ENCODE measurements around the gene TPH2. TPM values are rescaled to one million over a fixed set of nuclear protein-coding genes. Genes with fewer than 3 reads are reported as not detected.

Gene TPH2
- 0.26 TPM for polyA plus RNA-seq (2013, experiment 1 of 2)
- 0.76 TPM for polyA plus RNA-seq (2013, experiment 2 of 2)

DNA sequence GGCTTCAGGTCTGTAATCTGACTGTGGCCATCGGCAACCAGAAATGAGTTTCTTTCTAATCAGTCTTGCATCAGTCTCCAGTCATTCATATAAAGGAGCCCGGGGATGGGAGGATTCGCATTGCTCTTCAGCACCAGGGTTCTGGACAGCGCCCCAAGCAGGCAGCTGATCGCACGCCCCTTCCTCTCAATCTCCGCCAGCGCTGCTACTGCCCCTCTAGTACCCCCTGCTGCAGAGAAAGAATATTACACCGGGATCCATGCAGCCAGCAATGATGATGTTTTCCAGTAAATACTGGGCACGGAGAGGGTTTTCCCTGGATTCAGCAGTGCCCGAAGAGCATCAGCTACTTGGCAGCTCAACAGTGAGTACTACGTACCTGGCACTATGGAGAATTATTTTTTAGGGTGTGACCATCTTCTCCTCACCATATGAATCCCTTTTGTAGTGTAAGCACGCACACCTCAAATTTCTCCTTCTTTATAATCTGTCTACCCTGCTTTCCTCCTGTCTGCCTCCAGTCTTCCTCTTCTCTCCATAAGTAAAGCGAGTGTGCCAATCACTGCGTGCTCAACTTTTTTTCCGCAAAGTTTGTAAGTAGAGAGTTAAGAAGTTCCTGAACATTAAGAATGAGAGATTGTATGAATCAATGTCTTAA is at the start of gene TPH2:
TPH2 (plus strand) TSS at position 118 of the 658 bp plus-strand sequence; CDS start at position 260, 142 bp downstream.
- Histone ChIP-seq H3K9me3 (ENCODE audit: control insufficient read depth, low read length) (no peaks in the 10 kb centered on the region), H3K27ac (ENCODE audit: low read depth, low read length, severe bottlenecking) (no peak within 1 kb of the TSS), H3K36me3 (ENCODE audit: control insufficient read depth, insufficient read depth, low read length) (no peaks in the 10 kb centered on the region), H3K4me1 (ENCODE audit: control insufficient read depth, insufficient read depth, low read length, poor library complexity, severe bottlenecking) (peaks cover 3% of the 10 kb centered on the region), H3K4me3 (ENCODE audit: extremely low read depth, insufficient read depth, low read length, poor library complexity, severe bottlenecking) (no peak within 1 kb of the TSS)
- 12 to 13% methylated on average over 6 to 12 of the region's 16 CpGs for whole genome bisulfite sequencing, 2 experiments (ENCODE audit: insufficient coverage in 2 of 2)

DNA sequence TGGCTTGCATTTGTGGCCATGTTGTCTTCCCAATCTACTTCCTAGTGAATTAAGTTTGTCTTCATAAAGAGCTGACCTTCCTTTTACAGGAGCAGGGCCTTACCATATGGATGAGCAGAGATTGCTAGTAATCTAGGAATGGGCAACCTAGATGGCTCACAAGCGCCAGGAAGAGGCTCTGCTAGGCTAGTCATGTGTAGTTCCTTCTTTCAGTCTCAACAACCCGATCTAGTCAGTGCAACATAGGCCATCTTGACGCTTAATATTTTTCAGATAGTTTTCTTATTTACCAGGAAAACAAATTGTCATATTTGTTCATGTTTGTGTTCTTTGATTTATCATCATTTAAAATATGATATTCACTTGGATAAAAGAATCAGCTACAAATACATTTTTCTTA is 48.2 kb upstream of the TPH2 start:
- H3K9me3 ChIP-seq (ENCODE audit: control insufficient read depth, low read length): no peaks in the 10 kb centered on the region
- 100% methylated on average over 1 of the region's 3 CpGs for WGBS, 2 experiments (ENCODE audit: insufficient coverage in 2 of 2)

DNA sequence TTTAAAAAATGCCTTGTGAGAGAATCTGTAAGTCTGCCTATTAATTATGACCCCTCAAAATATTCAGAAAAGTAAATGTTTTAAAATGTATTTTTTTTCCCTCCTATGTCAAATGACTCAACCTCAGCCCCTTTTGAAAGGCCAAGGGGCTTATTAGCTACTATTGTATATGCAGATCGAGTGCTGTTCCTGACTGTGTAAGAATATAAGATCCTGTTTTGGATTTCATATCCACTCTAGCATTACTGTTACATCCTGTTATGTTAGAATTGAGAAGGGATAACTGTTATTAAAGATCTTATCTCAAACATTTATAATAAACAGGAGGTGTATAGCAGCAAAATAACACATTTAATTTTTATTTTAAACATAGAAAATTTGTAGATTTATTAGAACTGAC is 46.6 kb upstream of the TPH2 start:
- peaks cover 19% of the 10 kb centered on the region for H3K36me3 ChIP-seq (ENCODE audit: control insufficient read depth, insufficient read depth, low read length)
- no peaks in the 10 kb centered on the region for H3K4me1 ChIP-seq (ENCODE audit: control insufficient read depth, insufficient read depth, low read length, poor library complexity, severe bottlenecking)
- H3K9me3 ChIP-seq (ENCODE audit: control insufficient read depth, low read length): no peaks in the 10 kb centered on the region
- H3K27ac ChIP-seq (ENCODE audit: low read depth, low read length, severe bottlenecking): no peak overlapping the region
- H3K4me3 ChIP-seq (ENCODE audit: extremely low read depth, insufficient read depth, low read length, poor library complexity, severe bottlenecking): no peak overlapping the region
- no CpG with 5 or more reads among the region's 1 CpG for WGBS, 2 experiments (ENCODE audit: insufficient coverage in 2 of 2)

More for the DNA sequence above, 48.2 kb upstream of the TPH2 start:
- H3K36me3 ChIP-seq (ENCODE audit: control insufficient read depth, insufficient read depth, low read length): peaks cover 13% of the 10 kb centered on the region
- no peaks in the 10 kb centered on the region for H3K4me1 ChIP-seq (ENCODE audit: control insufficient read depth, insufficient read depth, low read length, poor library complexity, severe bottlenecking)
- H3K27ac ChIP-seq (ENCODE audit: low read depth, low read length, severe bottlenecking): no peak overlapping the region
- H3K4me3 ChIP-seq (ENCODE audit: extremely low read depth, insufficient read depth, low read length, poor library complexity, severe bottlenecking): no peak overlapping the region

DNA sequence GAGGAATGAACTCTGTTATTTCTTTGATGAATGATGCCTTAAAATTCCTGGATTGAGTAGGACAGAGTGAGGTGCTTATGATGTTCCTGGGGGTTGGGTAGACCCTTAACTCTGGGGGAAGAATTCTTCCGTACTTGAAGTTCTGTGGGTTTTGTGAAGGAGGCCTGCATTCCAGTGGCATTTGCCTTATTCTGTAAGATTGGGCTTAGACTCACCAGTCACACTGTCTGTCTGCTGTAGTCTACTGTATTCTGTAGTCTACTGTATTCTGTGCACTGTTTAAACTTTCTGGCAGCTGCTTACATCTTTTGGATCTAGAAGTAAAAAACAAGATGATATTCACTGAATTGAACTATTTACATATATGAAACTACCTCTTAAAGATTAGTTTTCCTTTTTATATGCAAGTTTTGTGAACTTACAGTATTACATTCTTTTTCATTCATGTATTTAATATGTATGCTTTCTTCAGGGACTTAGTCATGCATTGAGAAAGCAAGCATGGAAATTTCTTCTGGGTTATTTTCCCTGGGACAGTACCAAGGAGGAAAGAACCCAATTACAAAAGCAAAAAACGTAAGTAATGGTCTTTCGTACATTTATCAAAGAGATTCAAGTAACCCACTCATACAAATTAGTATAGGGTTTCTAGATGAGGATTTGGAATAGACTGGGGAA is 42.3 kb upstream of the TPH2 start:
- Histone ChIP-seq H3K4me3 (ENCODE audit: extremely low read depth, insufficient read depth, low read length, poor library complexity, severe bottlenecking) (no peak overlapping the region), H3K27ac (ENCODE audit: low read depth, low read length, severe bottlenecking) (no peak overlapping the region), H3K4me1 (ENCODE audit: control insufficient read depth, insufficient read depth, low read length, poor library complexity, severe bottlenecking) (no peaks in the 10 kb centered on the region), H3K9me3 (ENCODE audit: control insufficient read depth, low read length) (no peaks in the 10 kb centered on the region), H3K36me3 (ENCODE audit: control insufficient read depth, insufficient read depth, low read length) (peaks cover 29% of the 10 kb centered on the region)
- 70% methylated on average over 1 of the region's 3 CpGs; no CpG with 5 or more reads in 1 of the 2 experiments for WGBS, 2 experiments (ENCODE audit: insufficient coverage in 2 of 2)

DNA sequence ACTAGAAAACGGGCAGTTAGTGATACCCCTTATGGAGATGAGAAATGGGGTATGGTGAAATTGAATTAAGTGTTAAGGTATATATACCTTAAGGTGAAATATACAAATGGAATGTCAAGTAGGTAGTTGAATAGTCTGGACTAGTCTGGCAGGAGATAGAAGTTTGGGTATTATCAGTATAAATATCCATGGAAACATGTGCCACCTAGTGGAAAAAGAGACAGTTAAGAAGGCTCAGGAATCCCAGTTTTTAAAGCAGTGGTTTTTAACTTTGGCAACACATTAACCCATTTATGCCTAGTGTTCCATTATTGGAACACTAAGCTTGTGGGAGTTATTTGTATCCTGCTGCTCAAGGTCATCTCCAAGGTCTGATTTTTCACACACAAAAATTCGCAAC is 38.6 kb upstream of the TPH2 start:
- no peaks in the 10 kb centered on the region for H3K9me3 ChIP-seq (ENCODE audit: control insufficient read depth, low read length)
- no peak overlapping the region for H3K4me3 ChIP-seq (ENCODE audit: extremely low read depth, insufficient read depth, low read length, poor library complexity, severe bottlenecking)
- H3K36me3 ChIP-seq (ENCODE audit: control insufficient read depth, insufficient read depth, low read length): peaks cover 48% of the 10 kb centered on the region
- 87 to 100% methylated on average over 1 of the region's 2 CpGs for WGBS, 2 experiments (ENCODE audit: insufficient coverage in 2 of 2)
- H3K4me1 ChIP-seq (ENCODE audit: control insufficient read depth, insufficient read depth, low read length, poor library complexity, severe bottlenecking): no peaks in the 10 kb centered on the region
- no peak overlapping the region for H3K27ac ChIP-seq (ENCODE audit: low read depth, low read length, severe bottlenecking)

DNA sequence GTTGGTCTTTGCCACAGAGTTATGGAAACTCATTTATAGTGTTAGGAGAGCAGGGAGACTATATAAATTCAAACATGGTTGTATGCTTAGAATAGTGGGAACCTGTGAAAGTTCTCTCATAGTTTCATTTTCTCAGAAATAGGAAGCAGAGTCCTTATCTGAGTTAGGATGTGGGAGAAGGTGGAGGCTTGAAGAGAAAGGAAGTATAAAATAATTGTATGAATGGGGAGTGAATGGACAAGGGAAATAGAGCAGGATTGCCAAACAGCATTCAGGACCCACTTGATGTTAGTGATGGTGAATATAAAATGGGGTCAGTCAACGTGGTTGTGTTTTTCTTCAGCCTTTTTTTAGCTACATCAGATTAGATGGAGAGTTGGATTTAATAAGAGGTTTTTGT is 34.0 kb upstream of the TPH2 start:
- no peaks in the 10 kb centered on the region for H3K4me1 ChIP-seq (ENCODE audit: control insufficient read depth, insufficient read depth, low read length, poor library complexity, severe bottlenecking)
- no peak overlapping the region for H3K4me3 ChIP-seq (ENCODE audit: extremely low read depth, insufficient read depth, low read length, poor library complexity, severe bottlenecking)
- H3K27ac ChIP-seq (ENCODE audit: low read depth, low read length, severe bottlenecking): no peak overlapping the region
- H3K36me3 ChIP-seq (ENCODE audit: control insufficient read depth, insufficient read depth, low read length): peaks cover 66% of the 10 kb centered on the region
- H3K9me3 ChIP-seq (ENCODE audit: control insufficient read depth, low read length): no peaks in the 10 kb centered on the region
- 100% methylated on average over 1 of the region's 1 CpG for WGBS, 2 experiments (ENCODE audit: insufficient coverage in 2 of 2)

DNA sequence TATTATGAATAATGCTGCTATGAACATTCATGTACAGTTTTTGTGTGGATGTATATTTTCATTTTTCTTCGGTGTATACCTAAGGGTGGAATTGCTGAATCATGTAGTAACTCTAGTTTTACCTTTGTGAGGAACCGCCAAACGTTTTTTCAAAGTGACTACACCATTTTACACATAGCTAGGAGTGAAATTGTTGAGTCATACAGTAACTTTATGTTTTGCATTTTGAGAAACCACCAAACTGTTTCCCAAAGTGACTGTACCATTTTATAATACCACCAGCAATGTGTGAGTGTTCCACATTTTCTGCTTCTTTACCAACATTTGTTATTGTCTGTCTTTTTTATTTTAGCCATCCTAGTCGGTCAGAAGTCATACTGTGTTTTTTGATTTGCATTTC is 3.1 kb upstream of the TPH2 start:
- Histone ChIP-seq H3K27ac (ENCODE audit: low read depth, low read length, severe bottlenecking) (no peak overlapping the region), H3K36me3 (ENCODE audit: control insufficient read depth, insufficient read depth, low read length) (no peaks in the 10 kb centered on the region), H3K4me1 (ENCODE audit: control insufficient read depth, insufficient read depth, low read length, poor library complexity, severe bottlenecking) (no peaks in the 10 kb centered on the region), H3K9me3 (ENCODE audit: control insufficient read depth, low read length) (no peaks in the 10 kb centered on the region), H3K4me3 (ENCODE audit: extremely low read depth, insufficient read depth, low read length, poor library complexity, severe bottlenecking) (no peak overlapping the region)
- 50% methylated on average over 1 of the region's 4 CpGs; no CpG with 5 or more reads in 1 of the 2 experiments for WGBS, 2 experiments (ENCODE audit: insufficient coverage in 2 of 2)

DNA sequence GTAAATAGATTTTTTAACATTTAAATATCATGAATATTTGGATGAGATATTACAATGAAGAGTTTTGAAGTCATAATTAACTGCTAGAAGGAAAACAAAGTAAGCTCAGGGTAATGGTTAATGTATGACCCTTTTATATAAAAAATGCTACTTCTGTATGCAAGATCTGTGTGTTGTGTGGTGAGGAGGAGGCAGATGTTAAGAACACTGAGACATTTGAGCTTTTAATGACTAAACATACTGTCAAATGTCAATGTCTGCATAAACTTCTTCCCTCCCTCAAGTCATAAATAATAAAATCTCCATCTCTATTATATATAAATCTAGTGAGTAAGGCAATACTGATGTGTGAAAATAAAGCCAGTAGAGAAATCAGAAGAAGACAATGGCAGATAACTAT is 1.4 kb downstream of the TPH2 start:
- H3K27ac ChIP-seq (ENCODE audit: low read depth, low read length, severe bottlenecking): no peak overlapping the region
- no peaks in the 10 kb centered on the region for H3K36me3 ChIP-seq (ENCODE audit: control insufficient read depth, insufficient read depth, low read length)
- H3K9me3 ChIP-seq (ENCODE audit: control insufficient read depth, low read length): no peaks in the 10 kb centered on the region
- H3K4me3 ChIP-seq (ENCODE audit: extremely low read depth, insufficient read depth, low read length, poor library complexity, severe bottlenecking): no peak overlapping the region
- peaks cover 3% of the 10 kb centered on the region for H3K4me1 ChIP-seq (ENCODE audit: control insufficient read depth, insufficient read depth, low read length, poor library complexity, severe bottlenecking)

DNA sequence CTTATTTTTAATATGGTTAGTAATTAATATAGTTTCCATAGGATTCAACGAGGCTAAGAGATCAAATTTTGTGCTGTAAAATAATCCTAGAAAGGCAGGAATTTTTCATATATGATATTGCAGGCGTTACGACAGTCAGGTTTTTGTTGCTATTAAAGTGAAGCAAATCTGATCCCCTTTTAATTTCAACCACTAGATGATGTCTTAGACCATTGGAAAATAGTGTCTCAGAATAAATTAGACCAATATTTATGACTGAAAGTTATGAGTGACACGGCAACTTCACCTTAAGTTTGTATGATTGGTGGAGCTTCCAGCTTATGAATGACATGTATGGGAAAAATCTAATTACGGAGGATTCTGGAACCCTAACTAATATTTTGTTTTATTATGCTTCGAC is 2.5 kb downstream of the TPH2 start:
- 80 to 94% methylated on average over 1 to 3 of the region's 6 CpGs for WGBS, 2 experiments (ENCODE audit: insufficient coverage in 2 of 2)
- H3K4me3 ChIP-seq (ENCODE audit: extremely low read depth, insufficient read depth, low read length, poor library complexity, severe bottlenecking): no peak overlapping the region
- peaks cover 3% of the 10 kb centered on the region for H3K4me1 ChIP-seq (ENCODE audit: control insufficient read depth, insufficient read depth, low read length, poor library complexity, severe bottlenecking)
- no peak overlapping the region for H3K27ac ChIP-seq (ENCODE audit: low read depth, low read length, severe bottlenecking)
- H3K36me3 ChIP-seq (ENCODE audit: control insufficient read depth, insufficient read depth, low read length): no peaks in the 10 kb centered on the region
- H3K9me3 ChIP-seq (ENCODE audit: control insufficient read depth, low read length): no peaks in the 10 kb centered on the region

DNA sequence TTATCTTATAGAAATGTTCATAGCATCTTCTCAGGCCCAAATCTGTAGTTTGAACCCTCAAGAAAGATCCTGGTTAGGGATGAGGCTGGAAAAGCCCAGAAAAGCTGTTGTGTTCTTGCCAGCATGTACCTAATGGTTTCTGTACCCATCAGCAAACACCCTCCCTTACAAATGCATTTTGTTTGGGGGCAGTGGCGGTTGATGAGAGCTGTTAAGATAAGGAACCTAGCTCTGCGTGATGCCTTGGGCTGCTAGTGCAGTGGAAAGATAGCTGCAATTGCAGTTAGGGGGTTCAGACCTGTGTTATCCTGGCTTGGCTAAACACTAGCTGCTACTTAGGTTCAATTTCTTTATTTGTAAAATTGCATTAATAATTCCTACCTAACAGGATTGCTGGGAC is 3.6 kb downstream of the TPH2 start:
- no peak overlapping the region for H3K4me3 ChIP-seq (ENCODE audit: extremely low read depth, insufficient read depth, low read length, poor library complexity, severe bottlenecking)
- peaks cover 3% of the 10 kb centered on the region for H3K4me1 ChIP-seq (ENCODE audit: control insufficient read depth, insufficient read depth, low read length, poor library complexity, severe bottlenecking)
- H3K27ac ChIP-seq (ENCODE audit: low read depth, low read length, severe bottlenecking): no peak overlapping the region
- WGBS, 2 experiments (ENCODE audit: insufficient coverage in 2 of 2): 33 to 40% methylated on average over 1 of the region's 2 CpGs
- no peaks in the 10 kb centered on the region for H3K36me3 ChIP-seq (ENCODE audit: control insufficient read depth, insufficient read depth, low read length)
- H3K9me3 ChIP-seq (ENCODE audit: control insufficient read depth, low read length): no peaks in the 10 kb centered on the region

DNA sequence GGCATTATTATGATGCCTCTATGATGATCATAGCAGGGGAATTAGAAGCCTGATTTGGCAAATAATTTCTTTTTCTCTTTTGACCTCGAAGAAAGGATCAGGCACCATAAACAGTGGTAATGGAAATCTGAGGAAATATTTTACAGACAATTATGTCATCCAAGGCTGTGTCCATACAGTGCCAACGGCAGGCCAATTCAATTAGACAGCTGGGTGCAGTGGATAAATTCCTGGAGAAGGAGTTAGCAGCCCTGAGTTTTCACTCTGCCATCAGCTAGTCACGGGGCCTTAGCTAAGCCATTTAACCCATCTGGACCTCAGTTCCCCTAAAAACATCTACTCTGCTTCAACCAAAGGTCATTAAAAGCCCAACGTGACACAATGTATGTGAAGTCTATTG is 4.1 kb downstream of the TPH2 start:
- Histone ChIP-seq H3K27ac (ENCODE audit: low read depth, low read length, severe bottlenecking) (no peak overlapping the region), H3K36me3 (ENCODE audit: control insufficient read depth, insufficient read depth, low read length) (no peaks in the 10 kb centered on the region), H3K9me3 (ENCODE audit: control insufficient read depth, low read length) (no peaks in the 10 kb centered on the region), H3K4me1 (ENCODE audit: control insufficient read depth, insufficient read depth, low read length, poor library complexity, severe bottlenecking) (peaks cover 6% of the 10 kb centered on the region), H3K4me3 (ENCODE audit: extremely low read depth, insufficient read depth, low read length, poor library complexity, severe bottlenecking) (no peak overlapping the region)
- WGBS, 2 experiments (ENCODE audit: insufficient coverage in 2 of 2): 74 to 80% methylated on average over 1 to 3 of the region's 4 CpGs
